ACC112 (cell line): ENCODE data around the gene ABCC6.

Experiments used
- H2AFZ ChIP-seq: fragments of 200-600 bp; sonication (generic); one replicate; pipeline ENCODE4 v1.6.0; 2017; ENCODE audit warnings: antibody characterized with exemption, low read length; ENCODE audit not compliant: unreplicated experiment
- H3K27ac ChIP-seq: fragments of 200-600 bp; sonication (generic); 2 replicates; pipeline ENCODE4 v1.5.1; 2014; ENCODE audit warnings: low read depth, mild to moderate bottlenecking, antibody characterized with exemption, low read length, moderate library complexity
- H3K27me3 ChIP-seq: fragments of 200-600 bp; sonication (generic); 2 replicates; pipeline ENCODE4 v1.6.1; 2014; ENCODE audit warnings: mild to moderate bottlenecking, antibody characterized with exemption, low read length, moderate library complexity, mixed read lengths; ENCODE audit not compliant: insufficient read depth
- H3K36me3 ChIP-seq: fragments of 200-600 bp; sonication (generic); 2 replicates; pipeline ENCODE4 v1.6.1; 2016; ENCODE audit warnings: mild to moderate bottlenecking, antibody characterized with exemption, low read length, moderate library complexity, mixed read lengths; ENCODE audit not compliant: insufficient read depth
- H3K4me1 ChIP-seq: fragments of 200-600 bp; sonication (generic); one replicate; pipeline ENCODE4 v1.6.1; 2016; ENCODE audit warnings: low read length, mixed read lengths; ENCODE audit not compliant: insufficient read depth, unreplicated experiment, control insufficient read depth
- H3K4me3 ChIP-seq: fragments of 200-600 bp; sonication (generic); 2 replicates; pipeline ENCODE4 v1.5.1; 2014; ENCODE audit warnings: mild to moderate bottlenecking, low read depth, low read length
- H3K79me2 ChIP-seq: fragments of 200-600 bp; sonication (generic); one replicate; pipeline ENCODE4 v1.6.0; 2016; ENCODE audit warnings: low read length; ENCODE audit not compliant: control insufficient read depth, unreplicated experiment, insufficient read depth

Gene ABCC6

GRCh38 chr16:16143038-16143763 is 80.1 kb downstream of the ABCC6 start:
- Histone ChIP-seq H3K4me3 (no peak overlapping the region), H3K27me3 (no peaks in the 10 kb centered on the region), H3K27ac (no peak overlapping the region), H3K79me2 (no peaks in the 10 kb centered on the region), H3K4me1 (no peaks in the 10 kb centered on the region), H2AFZ (no peak overlapping the region), H3K36me3 (peaks cover 34% of the 10 kb centered on the region)

GRCh38 chr16:16141784-16142396 is 81.4 kb downstream of the ABCC6 start:
- H3K27me3 ChIP-seq = no peaks in the 10 kb centered on the region
- H3K4me1 ChIP-seq = no peaks in the 10 kb centered on the region
- H3K79me2 ChIP-seq = no peaks in the 10 kb centered on the region
- H3K36me3 ChIP-seq = peaks cover 41% of the 10 kb centered on the region
- H3K27ac ChIP-seq = no peak overlapping the region
- H2AFZ ChIP-seq = no peak overlapping the region
- no peak overlapping the region for H3K4me3 ChIP-seq

GRCh38 chr16:16141141-16141540 is 82.2 kb downstream of the ABCC6 start:
- H3K27ac ChIP-seq = no peak overlapping the region
- no peak overlapping the region for H3K4me3 ChIP-seq
- no peak overlapping the region for H2AFZ ChIP-seq
- H3K27me3 ChIP-seq = no peaks in the 10 kb centered on the region
- peaks cover 3% of the 10 kb centered on the region for H3K79me2 ChIP-seq
- no peaks in the 10 kb centered on the region for H3K4me1 ChIP-seq
- H3K36me3 ChIP-seq = peaks cover 48% of the 10 kb centered on the region

- H3K4me1 ChIP-seq = no peaks in the 10 kb centered on the region
- H3K36me3 ChIP-seq = peaks cover 51% of the 10 kb centered on the region
These were observed 82.8 kb downstream of the ABCC6 start for GRCh38 chr16:16140537-16140936.

GRCh38 chr16:16139806-16140205 is 83.5 kb downstream of the ABCC6 start:
- no peak overlapping the region for H2AFZ ChIP-seq
- H3K27ac ChIP-seq = no peak overlapping the region
- H3K4me3 ChIP-seq = no peak overlapping the region
- H3K27me3 ChIP-seq = no peaks in the 10 kb centered on the region
- peaks cover 53% of the 10 kb centered on the region for H3K36me3 ChIP-seq
- H3K79me2 ChIP-seq = peaks cover 3% of the 10 kb centered on the region
- H3K4me1 ChIP-seq = no peaks in the 10 kb centered on the region

More at GRCh38 chr16:16140537-16140936, 82.8 kb downstream of the ABCC6 start:
- Histone ChIP-seq H3K27me3 (no peaks in the 10 kb centered on the region), H2AFZ (no peak overlapping the region), H3K79me2 (peaks cover 3% of the 10 kb centered on the region), H3K27ac (no peak overlapping the region), H3K4me3 (no peak overlapping the region)

- peaks cover 54% of the 10 kb centered on the region for H3K36me3 ChIP-seq
- H2AFZ ChIP-seq = no peak overlapping the region
- H3K4me3 ChIP-seq = no peak overlapping the region
- H3K27ac ChIP-seq = no peak overlapping the region
- peaks cover 3% of the 10 kb centered on the region for H3K79me2 ChIP-seq
- H3K27me3 ChIP-seq = no peaks in the 10 kb centered on the region
- H3K4me1 ChIP-seq = no peaks in the 10 kb centered on the region
These were observed 84.2 kb downstream of the ABCC6 start for GRCh38 chr16:16139061-16139460.

- H3K4me1 ChIP-seq = no peaks in the 10 kb centered on the region
- H3K36me3 ChIP-seq = peaks cover 55% of the 10 kb centered on the region
- no peak overlapping the region for H3K27ac ChIP-seq
These were observed 85.2 kb downstream of the ABCC6 start for GRCh38 chr16:16138034-16138635.

GRCh38 chr16:16137110-16137509 is 86.2 kb downstream of the ABCC6 start:
- Histone ChIP-seq H3K36me3 (peaks cover 55% of the 10 kb centered on the region), H3K27me3 (no peaks in the 10 kb centered on the region), H3K4me1 (no peaks in the 10 kb centered on the region), H3K79me2 (peaks cover 3% of the 10 kb centered on the region), H3K27ac (no peak overlapping the region), H2AFZ (no peak overlapping the region), H3K4me3 (no peak overlapping the region)

More at GRCh38 chr16:16138034-16138635, 85.2 kb downstream of the ABCC6 start:
- H3K79me2 ChIP-seq = peaks cover 3% of the 10 kb centered on the region
- H2AFZ ChIP-seq = no peak overlapping the region
- H3K27me3 ChIP-seq = no peaks in the 10 kb centered on the region
- no peak overlapping the region for H3K4me3 ChIP-seq

GRCh38 chr16:16136588-16136987 is 86.7 kb downstream of the ABCC6 start:
- H3K27me3 ChIP-seq = no peaks in the 10 kb centered on the region
- H3K36me3 ChIP-seq = peaks cover 52% of the 10 kb centered on the region
- H3K4me3 ChIP-seq = no peak overlapping the region
- no peaks in the 10 kb centered on the region for H3K4me1 ChIP-seq
- H3K79me2 ChIP-seq = peaks cover 3% of the 10 kb centered on the region
- H3K27ac ChIP-seq = no peak overlapping the region
- H2AFZ ChIP-seq = no peak overlapping the region

- peaks cover 35% of the 10 kb centered on the region for H3K36me3 ChIP-seq
These were observed 89.2 kb downstream of the ABCC6 start for GRCh38 chr16:16133943-16134604.

More at GRCh38 chr16:16133943-16134604, 89.2 kb downstream of the ABCC6 start:
- Histone ChIP-seq H3K27ac (no peak overlapping the region), H3K79me2 (peaks cover 3% of the 10 kb centered on the region), H3K27me3 (no peaks in the 10 kb centered on the region), H3K4me3 (no peak overlapping the region), H2AFZ (no peak overlapping the region), H3K4me1 (no peaks in the 10 kb centered on the region)
